GM12878 (cell line): ENCODE results near the gene CNTN4. TPM values are rescaled to one million over a fixed set of nuclear protein-coding genes. Genes with fewer than 3 reads are reported as not detected.
"Not testable (repeated sequence)": the region's sequence is repeated elsewhere in the genome, so short reads cannot be mapped to it uniquely, and the experiment has no call there.

ENCODE experiments used
- ATAC-seq: fragments of 200-7000 bp; cut with Tn5 transposase; 3 replicates; pipeline ENCODE4 v1.9.1; 2020; ENCODE audit warnings: mild to moderate bottlenecking, moderate library complexity
- BruUV-seq: library from RNA; stranded (reverse); fragments of 400-500 nt; replicated peaks from 2 replicates; lab custom pipeline; 2021; lab: Mats Ljungman, UMichigan
- CTCF ChIA-PET: fragments of 300-600 bp; sonication (Branson Sonifier 250); formaldehyde crosslinking; extraction: SDS; loops from one replicate; lab custom pipeline; 2021; ENCODE audit warnings: inconsistent platforms; lab: Yijun Ruan, JAX
- POLR2A ChIA-PET: fragments of 350-600 bp; formaldehyde crosslinking; extraction: SDS; loops from one replicate; lab custom pipeline; 2021; ENCODE audit warnings: inconsistent platforms; lab: Charles Lee
- RAD21 ChIA-PET: fragments of 300-600 bp; sonication (Branson Sonifier 250); formaldehyde crosslinking; loops from one replicate; lab custom pipeline; 2023; ENCODE audit warnings: antibody characterized with exemption; ENCODE audit not compliant: unreplicated experiment; lab: Charles Lee
- SMC1A ChIA-PET: fragments of 300-600 bp; sonication (Branson Sonifier 250); formaldehyde crosslinking; loops from one replicate; lab custom pipeline; 2023; ENCODE audit not compliant: unreplicated experiment, uncharacterized antibody; lab: Charles Lee
- DNase-seq: peaks from one replicate; pipeline ENCODE4 v3.0.0-alpha.2; 2011; ENCODE audit warnings: low read depth, low spot score
- FAIRE-seq: peaks from 3 replicates; lab custom pipeline; 2011; peaks lifted over from hg19 to GRCh38; lab: Jason Lieb, UNC
- H2AFZ ChIP-seq: 2 replicates; pipeline ENCODE4 v1.6.0; 2011; ENCODE audit warnings: low read depth, low read length, control low read depth; ENCODE audit not compliant: control insufficient read depth
- H3K27ac ChIP-seq: 2 replicates; pipeline ENCODE4 v1.5.1; 2011; ENCODE audit warnings: control low read depth; ENCODE audit not compliant: control insufficient read depth, insufficient read depth
- H3K27me3 ChIP-seq, 2 experiments: replicated peaks in 1 of 2; 2 replicates each; pipeline versions ENCODE4 v1.6.0 to v1.6.1; 2011; ENCODE audit warnings: low read length in 1 of 2; ENCODE audit not compliant: control insufficient read depth in 2 of 2, insufficient read depth in 2 of 2
- H3K36me3 ChIP-seq, 2 experiments: 2 replicates each; pipeline ENCODE4 v1.5.1; 2011; ENCODE audit warnings: low read length in 1 of 2; ENCODE audit not compliant: control insufficient read depth in 2 of 2, insufficient read depth in 2 of 2
- H3K4me1 ChIP-seq: 2 replicates; pipeline ENCODE4 v1.6.1; 2011; ENCODE audit warnings: mild to moderate bottlenecking, low read length, moderate library complexity, mixed read lengths; ENCODE audit not compliant: control insufficient read depth, insufficient read depth
- H3K4me2 ChIP-seq: 2 replicates; pipeline ENCODE4 v1.6.0; 2011; ENCODE audit warnings: control low read depth; ENCODE audit not compliant: control insufficient read depth, insufficient read depth
- H3K4me3 ChIP-seq: fragments of 200-600 bp; sonication (generic); 2 replicates; pipeline ENCODE4 v1.5.1; 2016
- H3K79me2 ChIP-seq: 2 replicates; pipeline ENCODE4 v1.6.0; 2011; ENCODE audit warnings: low read length; ENCODE audit not compliant: control insufficient read depth, insufficient read depth
- H3K9ac ChIP-seq: 2 replicates; pipeline ENCODE4 v1.8.0; 2011; ENCODE audit warnings: low read length, control low read depth, mixed read lengths; ENCODE audit not compliant: control insufficient read depth, insufficient read depth
- H3K9me3 ChIP-seq: replicated peaks from 3 replicates; pipeline ENCODE4 v1.5.1; 2011; ENCODE audit warnings: mild to moderate bottlenecking, low read length; ENCODE audit not compliant: control insufficient read depth, insufficient read depth
- H4K20me1 ChIP-seq: 2 replicates; pipeline ENCODE4 v1.6.0; 2011; ENCODE audit not compliant: control insufficient read depth, insufficient read depth
- ATF7 ChIP-seq: fragments of 450-650 bp; IDR thresholded peaks from 2 replicates; pipeline ENCODE4 v1.6.1; 2016; ENCODE audit warnings: low read depth, mild to moderate bottlenecking
- BCL11A ChIP-seq: IDR thresholded peaks from 2 replicates; pipeline ENCODE4 v1.6.1; 2011; ENCODE audit warnings: low read depth, low read length
- CHD1 ChIP-seq: IDR thresholded peaks from 2 replicates; pipeline ENCODE4 v1.6.1; 2012; ENCODE audit warnings: low read depth, low read length, improper control_type of control experiment
- CHD4 ChIP-seq: fragments of 200-600 bp; sonication (generic); IDR thresholded peaks from 2 replicates; pipeline ENCODE4 v1.6.1; 2016; ENCODE audit warnings: mild to moderate bottlenecking
- CREB1 ChIP-seq: IDR thresholded peaks from 2 replicates; pipeline ENCODE4 v1.6.1; 2012; ENCODE audit warnings: low read depth, mild to moderate bottlenecking, inconsistent platforms
- FOXM1 ChIP-seq: IDR thresholded peaks from 2 replicates; pipeline ENCODE4 v1.6.1; 2012; ENCODE audit warnings: low read depth, mild to moderate bottlenecking, inconsistent platforms, low read length, moderate library complexity
- IKZF1 ChIP-seq: fragments of 450-650 bp; conservative IDR thresholded peaks from 2 replicates; pipeline ENCODE4 v1.6.1; 2017; ENCODE audit warnings: antibody characterized with exemption, mild to moderate bottlenecking
- JUND ChIP-seq: IDR thresholded peaks from 2 replicates; pipeline ENCODE4 v1.6.1; 2012; ENCODE audit warnings: low read depth, mild to moderate bottlenecking, low read length, improper control_type of control experiment, moderate library complexity
- RUNX3 ChIP-seq: IDR thresholded peaks from 2 replicates; pipeline ENCODE4 v1.6.1; 2012; ENCODE audit warnings: low read length, inconsistent platforms
- TCF7 ChIP-seq: IDR thresholded peaks from 2 replicates; pipeline ENCODE4 v1.6.1; 2014; ENCODE audit warnings: antibody characterized with exemption, borderline replicate concordance
- ZBTB33 ChIP-seq: fragments of 450-650 bp; IDR thresholded peaks from 2 replicates; pipeline ENCODE4 v1.6.1; 2017; ENCODE audit warnings: mild to moderate bottlenecking
- WGBS: methylation state at CpG from one replicate; pipeline ENCODE4 v1.1.6; 2016; ENCODE audit warnings: low lambda C conversion rate; ENCODE audit not compliant: insufficient replicate concordance, insufficient coverage; ENCODE audit errors: missing lambda C conversion rate; 5-methylcytosine and 5-hydroxymethylcytosine counted together
- in situ Hi-C: fragments of 300-500 bp; cut with MboI; formaldehyde crosslinking; loops from 9 replicates; pipeline ENCODE4 v1.14.3; 2018; ENCODE audit warnings: mixed read lengths
- intact Hi-C: fragments of 100-400 bp; cut with micrococcal nuclease; formaldehyde crosslinking; loops from one replicate; pipeline ENCODE4 v1.14.2; 2022; ENCODE audit not compliant: unreplicated experiment
- polyA plus RNA-seq, 11 experiments: library from polyadenylated mRNA; depleted of rRNA in 4 of 11; unstranded in 6 of 11; stranded (reverse) in 5 of 11; fragments of >200 nt; fragmentation: Nextera tagmentation in 4 of 11; fragmentation: Illumina TruSeq in 1 of 11; extraction: Ambion mirVana in 4 of 11; extraction: Trizol in 1 of 11; gene quantifications; 1 replicate in 1 of 11; 2 replicates in 10 of 11; pipeline versions ENCODE4 v1.2.1 to v1.2.3, GENCODE V29; 2011 to 2016; ENCODE audit warnings: inconsistent platforms in 2 of 11, missing spikeins in 2 of 11, low read depth in 1 of 11
- total RNA-seq, 4 experiments: library from RNA; depleted of rRNA in 3 of 4; stranded (reverse); fragments of >200 nt in 3 of 4; fragmentation: Illumina TruSeq in 1 of 4; extraction: Trizol in 1 of 4; gene quantifications; 2 replicates each; pipeline versions ENCODE4 v1.2.1 to v1.2.3, GENCODE V29; 2013 to 2021

Gene CNTN4
- total and polyA plus RNA-seq, 10 of the 15 experiments (the other 5 are each of a cell fraction or from before 2014, with no cell fraction given): 0.05 to 0.43 (median 0.15) TPM; not detected in 1

DNA sequence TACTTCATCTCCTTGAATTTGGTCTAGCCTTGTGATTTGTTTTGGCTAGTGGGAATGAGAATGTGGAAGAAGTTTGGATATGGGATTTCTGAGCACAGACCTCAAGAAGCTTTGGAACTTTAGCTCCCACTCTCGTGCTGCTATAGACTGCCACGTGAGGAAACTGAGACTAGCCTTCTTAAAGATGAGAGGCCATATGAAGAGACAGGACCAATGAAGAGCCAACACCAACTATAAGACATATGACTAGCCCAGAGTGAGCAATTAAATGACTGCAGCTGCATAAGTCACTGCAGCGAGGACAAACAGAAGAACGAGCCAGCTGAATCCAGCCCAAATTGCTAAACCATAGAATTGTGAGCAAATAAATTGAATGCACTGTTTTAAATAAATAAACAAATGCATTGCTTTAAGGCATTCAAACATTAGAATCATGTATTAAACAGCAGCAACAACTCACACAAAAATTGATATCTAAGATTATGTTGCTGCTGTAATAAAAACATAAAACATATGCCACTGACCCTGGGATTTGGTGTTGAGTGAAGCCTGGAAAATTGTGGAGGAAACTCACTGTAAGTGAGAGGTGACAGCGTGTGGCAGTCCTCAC, 15.7 kb upstream of the CNTN4 start:
- Histone ChIP-seq H3K9ac (no peak overlapping the region), H3K36me3 (no peaks in the 10 kb centered on the region), H3K4me3 (no peak overlapping the region), H3K4me2 (no peak overlapping the region), H3K79me2 (no peaks in the 10 kb centered on the region), H3K27me3 (no peaks in the 10 kb centered on the region), H4K20me1 (no peaks in the 10 kb centered on the region), H2AFZ (no peak overlapping the region), H3K27ac (no peak overlapping the region), H3K9me3 (no peaks in the 10 kb centered on the region), H3K4me1 (no peaks in the 10 kb centered on the region)
- no peak for DNase-seq
- ChIA-PET POLR2A (no interaction called here), CTCF (no interaction called here), SMC1A (no interaction called here), RAD21 (no interaction called here)
- 13% methylated on average over 5 of the region's 5 CpGs for WGBS
- BruUV-seq: no TSS peak
- no peak for FAIRE-seq
- intact Hi-C loops (no loop called here), in situ Hi-C loops (no loop called here)
- ATAC-seq: no peak
- TF ChIP-seq ZBTB33 (no peak), TCF7 (no peak), RUNX3 (no peak), BCL11A (no peak), ATF7 (no peak), CHD1 (no peak), FOXM1 (no peak), IKZF1 (no peak), CREB1 (no peak), JUND (no peak), CHD4 (no peak)

- H2AFZ ChIP-seq, DNase-seq, H3K27me3 ChIP-seq, BruUV-seq, H3K9ac ChIP-seq, H4K20me1 ChIP-seq, SMC1A ChIA-PET, H3K4me1 ChIP-seq, FAIRE-seq, H3K79me2 ChIP-seq, H3K9me3 ChIP-seq, H3K36me3 ChIP-seq, CTCF ChIA-PET, H3K27ac ChIP-seq, intact Hi-C loops, POLR2A ChIA-PET, RAD21 ChIA-PET, in situ Hi-C loops, H3K4me3 ChIP-seq, ATAC-seq, H3K4me2 ChIP-seq: not testable (repeated sequence)
- WGBS: 96% methylated on average over 10 of the region's 40 CpGs
Measured at GRCh38 chr3:2083558-2083957, 15.1 kb upstream of the CNTN4 start.
